ENCODE data around the gene HOXA5.

The HOXA5 gene

GRCh38 chr7:27104341-27105058 lies 39.0 kb downstream of the HOXA5 start:
- no peak for FAIRE-seq

GRCh38 chr7:27103489-27104226 lies 39.8 kb downstream of the HOXA5 start:
- no peak for FAIRE-seq

- FAIRE-seq: no peak
Measured at GRCh38 chr7:27102581-27103442, 40.7 kb downstream of the HOXA5 start, which contains the start of gene HOXA2. Gene HOXA2 (minus strand): TSS chr7:27102683. CDS start chr7:27102500, 183 bp downstream.

GRCh38 chr7:27101957-27102580 lies 41.4 kb downstream of the HOXA5 start:
- FAIRE-seq: no peak

GRCh38 chr7:27101171-27101956 lies 42.1 kb downstream of the HOXA5 start:
- no peak for FAIRE-seq

GRCh38 chr7:27100694-27101170 lies 42.7 kb downstream of the HOXA5 start:
- FAIRE-seq: no peak

- no peak for FAIRE-seq
Measured at GRCh38 chr7:27099453-27100370, 43.8 kb downstream of the HOXA5 start.

GRCh38 chr7:27098578-27099451 lies 44.7 kb downstream of the HOXA5 start:
- no peak for FAIRE-seq

- FAIRE-seq: no peak
Measured at GRCh38 chr7:27097686-27098577, 45.5 kb downstream of the HOXA5 start.

- FAIRE-seq: no peak
Measured at GRCh38 chr7:27096768-27097514, 46.5 kb downstream of the HOXA5 start.

- no peak for FAIRE-seq
Measured at GRCh38 chr7:27095897-27096767, 47.3 kb downstream of the HOXA5 start, which contains the start of gene HOXA1. Gene HOXA1 (minus strand): TSS chr7:27096000. CDS start chr7:27095912, 88 bp downstream.

- no peak for FAIRE-seq
Measured at GRCh38 chr7:27095050-27095896, 48.2 kb downstream of the HOXA5 start.

- no peak for FAIRE-seq
Measured at GRCh38 chr7:27094304-27095049, 49.0 kb downstream of the HOXA5 start.

- FAIRE-seq: no peak
Measured at GRCh38 chr7:27093184-27093895, 50.1 kb downstream of the HOXA5 start.
